Hepatocyte (in vitro differentiated cells): Measurements from ENCODE around the gene CDKL5. TPM values are rescaled to one million over a fixed set of nuclear protein-coding genes. Genes with fewer than 3 reads are reported as not detected.

ENCODE experiments used
- DNase-seq: peaks from one replicate; pipeline ENCODE4 v3.0.0-alpha.2; 2016; ENCODE audit warnings: low spot score
- H2AFZ ChIP-seq: fragments of 200-600 bp; sonication (generic); 2 replicates; pipeline ENCODE4 v1.6.0; 2016; ENCODE audit warnings: antibody characterized with exemption, mild to moderate bottlenecking
- H3K27ac ChIP-seq: fragments of 200-600 bp; sonication (generic); 2 replicates; pipeline ENCODE4 v1.5.1; 2016; ENCODE audit warnings: mild to moderate bottlenecking
- H3K27me3 ChIP-seq: fragments of 200-600 bp; sonication (generic); 2 replicates; pipeline ENCODE4 v1.6.1; 2016
- H3K36me3 ChIP-seq: fragments of 200-600 bp; sonication (generic); replicated peaks from 2 replicates; pipeline ENCODE4 v1.5.1; 2016; ENCODE audit warnings: low read depth; ENCODE audit not compliant: insufficient read depth
- H3K4me1 ChIP-seq: fragments of 200-600 bp; sonication (generic); 2 replicates; pipeline ENCODE4 v1.5.1; 2016; ENCODE audit warnings: mild to moderate bottlenecking, moderate library complexity; ENCODE audit not compliant: insufficient read depth
- H3K4me2 ChIP-seq: fragments of 200-600 bp; sonication (generic); 2 replicates; pipeline ENCODE4 v1.6.0; 2016
- H3K4me3 ChIP-seq: fragments of 200-600 bp; sonication (generic); 2 replicates; pipeline ENCODE4 v1.5.1; 2016; ENCODE audit warnings: mild to moderate bottlenecking
- H3K79me2 ChIP-seq: fragments of 200-600 bp; sonication (generic); 2 replicates; pipeline ENCODE4 v1.6.0; 2017; ENCODE audit warnings: mild to moderate bottlenecking
- H3K9me2 ChIP-seq: fragments of 200-600 bp; sonication (generic); replicated peaks from 2 replicates; pipeline ENCODE4 v1.6.0; 2017; ENCODE audit warnings: mild to moderate bottlenecking; ENCODE audit not compliant: insufficient read depth
- H3K9me3 ChIP-seq: fragments of 200-600 bp; sonication (generic); 2 replicates; pipeline ENCODE4 v1.5.1; 2016; ENCODE audit warnings: low read depth, mild to moderate bottlenecking
- H4K20me1 ChIP-seq: fragments of 200-600 bp; sonication (generic); 2 replicates; pipeline ENCODE4 v1.6.0; 2016; ENCODE audit warnings: mild to moderate bottlenecking; ENCODE audit not compliant: insufficient read depth, poor library complexity, severe bottlenecking
- EZH2 ChIP-seq: fragments of 200-600 bp; sonication (generic); IDR thresholded peaks from 2 replicates; pipeline ENCODE4 v1.6.1; 2016; ENCODE audit warnings: antibody characterized with exemption, mild to moderate bottlenecking, borderline replicate concordance
- EZH2phosphoT487 ChIP-seq: fragments of 200-600 bp; sonication (generic); IDR thresholded peaks from one replicate; pipeline ENCODE4 v1.6.1; 2018; ENCODE audit warnings: antibody characterized with exemption, mild to moderate bottlenecking, low read depth, moderate library complexity; ENCODE audit not compliant: unreplicated experiment, severe bottlenecking
- WGBS: methylation state at CpG from one replicate; pipeline ENCODE4 v1.1.6; 2016; ENCODE audit warnings: low lambda C conversion rate; ENCODE audit errors: missing lambda C conversion rate; 5-methylcytosine and 5-hydroxymethylcytosine counted together
- polyA plus RNA-seq: library from polyadenylated mRNA; unstranded; fragments of >200 nt; fragmentation: Nextera tagmentation; extraction: Ambion mirVana; gene quantifications from 2 replicates; pipeline ENCODE4 v1.2.1, GENCODE V29; 2016
- total RNA-seq: library from RNA; depleted of rRNA; stranded (reverse); fragments of >200 nt; gene quantifications from 2 replicates; pipeline ENCODE4 v1.2.3, GENCODE V29; 2014
- TF ChIP-seq, protein P1 (sequence below): fragments of 200-600 bp; sonication (generic); IDR thresholded peaks from 2 replicates; pipeline ENCODE4 v1.5.1; 2016; ENCODE audit warnings: antibody characterized with exemption, mild to moderate bottlenecking; ENCODE audit not compliant: poor library complexity

CDKL5 gene
- total and polyA plus RNA-seq, 2 experiments from 2014 or later, result 6.5 to 17.7 TPM

GRCh38 chrX:18390941-18391538, 34.4 kb upstream of the CDKL5 start:
- DNase-seq, result peak; percentile 84
- Histone ChIP-seq H4K20me1 (no peaks in the 10 kb centered on the region), H3K9me3 (no peaks in the 10 kb centered on the region), H3K36me3 (no peaks in the 10 kb centered on the region), H3K4me3 (no peak overlapping the region), H3K4me2 (no peak overlapping the region), H3K27ac (no peak overlapping the region), H3K27me3 (no peaks in the 10 kb centered on the region), H3K4me1 (no peaks in the 10 kb centered on the region), H3K79me2 (no peaks in the 10 kb centered on the region), H2AFZ (no peak overlapping the region), H3K9me2 (no peaks in the 10 kb centered on the region)
- no peak for TF ChIP-seq EZH2phosphoT487
- TF ChIP-seq, protein P1, sequence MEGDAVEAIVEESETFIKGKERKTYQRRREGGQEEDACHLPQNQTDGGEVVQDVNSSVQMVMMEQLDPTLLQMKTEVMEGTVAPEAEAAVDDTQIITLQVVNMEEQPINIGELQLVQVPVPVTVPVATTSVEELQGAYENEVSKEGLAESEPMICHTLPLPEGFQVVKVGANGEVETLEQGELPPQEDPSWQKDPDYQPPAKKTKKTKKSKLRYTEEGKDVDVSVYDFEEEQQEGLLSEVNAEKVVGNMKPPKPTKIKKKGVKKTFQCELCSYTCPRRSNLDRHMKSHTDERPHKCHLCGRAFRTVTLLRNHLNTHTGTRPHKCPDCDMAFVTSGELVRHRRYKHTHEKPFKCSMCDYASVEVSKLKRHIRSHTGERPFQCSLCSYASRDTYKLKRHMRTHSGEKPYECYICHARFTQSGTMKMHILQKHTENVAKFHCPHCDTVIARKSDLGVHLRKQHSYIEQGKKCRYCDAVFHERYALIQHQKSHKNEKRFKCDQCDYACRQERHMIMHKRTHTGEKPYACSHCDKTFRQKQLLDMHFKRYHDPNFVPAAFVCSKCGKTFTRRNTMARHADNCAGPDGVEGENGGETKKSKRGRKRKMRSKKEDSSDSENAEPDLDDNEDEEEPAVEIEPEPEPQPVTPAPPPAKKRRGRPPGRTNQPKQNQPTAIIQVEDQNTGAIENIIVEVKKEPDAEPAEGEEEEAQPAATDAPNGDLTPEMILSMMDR, result peak; percentile 70
- 28% methylated on average over 9 of the region's 9 CpGs for WGBS

- Histone ChIP-seq H3K27me3 (no peaks in the 10 kb centered on the region), H3K9me3 (no peaks in the 10 kb centered on the region), H3K4me2 (no peak overlapping the region), H3K79me2 (no peaks in the 10 kb centered on the region), H3K4me3 (no peak overlapping the region), H3K36me3 (no peaks in the 10 kb centered on the region), H3K9me2 (no peaks in the 10 kb centered on the region), H3K27ac (no peak overlapping the region), H4K20me1 (no peaks in the 10 kb centered on the region), H2AFZ (no peak overlapping the region), H3K4me1 (no peaks in the 10 kb centered on the region)
- WGBS, result 82% methylated on average over 11 of the region's 11 CpGs
- no peak for DNase-seq
- TF ChIP-seq EZH2 (no peak), EZH2phosphoT487 (no peak)
- TF ChIP-seq, protein P1, result no peak
Observed at GRCh38 chrX:18394477-18394876, 30.9 kb upstream of the CDKL5 start.

- H3K79me2 ChIP-seq, result no peaks in the 10 kb centered on the region
- H3K4me2 ChIP-seq, result no peak overlapping the region
- H3K36me3 ChIP-seq, result no peaks in the 10 kb centered on the region
- TF ChIP-seq EZH2phosphoT487, result no peak
- TF ChIP-seq EZH2, result no peak
- TF ChIP-seq, protein P1, result no peak
- H4K20me1 ChIP-seq, result no peaks in the 10 kb centered on the region
- no peaks in the 10 kb centered on the region for H3K4me1 ChIP-seq
- WGBS, result 64% methylated on average over 4 of the region's 4 CpGs
- no peak overlapping the region for H3K4me3 ChIP-seq
- no peak overlapping the region for H3K27ac ChIP-seq
- DNase-seq, result no peak
- no peaks in the 10 kb centered on the region for H3K9me2 ChIP-seq
- no peak overlapping the region for H2AFZ ChIP-seq
- H3K27me3 ChIP-seq, result no peaks in the 10 kb centered on the region
- H3K9me3 ChIP-seq, result no peaks in the 10 kb centered on the region
Observed at GRCh38 chrX:18401848-18402213, 23.6 kb upstream of the CDKL5 start.
